PFSK-1 (cell line): ENCODE data around the gene EPHA6.

Source experiments
- FOXP2 ChIP-seq: optimal IDR thresholded peaks from 2 replicates; pipeline ENCODE3; 2011; ENCODE audit warnings: borderline replicate concordance, control low read depth, inconsistent platforms; ENCODE audit not compliant: insufficient read depth; ENCODE audit errors: extremely low read length, extremely low read depth
- POLR2AphosphoS5 ChIP-seq: IDR thresholded peaks from 2 replicates; pipeline ENCODE4 v1.6.1; 2012; ENCODE audit warnings: low read depth, mild to moderate bottlenecking, control low read depth, low read length, moderate library complexity
- SIN3A ChIP-seq: IDR thresholded peaks from 2 replicates; pipeline ENCODE4 v1.6.1; 2012; ENCODE audit warnings: mild to moderate bottlenecking, low read length, moderate library complexity, borderline replicate concordance; ENCODE audit not compliant: insufficient read depth
- TAF1 ChIP-seq: IDR thresholded peaks from 2 replicates; pipeline ENCODE4 v1.6.1; 2012; ENCODE audit warnings: low read length, control low read depth, borderline replicate concordance; ENCODE audit not compliant: insufficient read depth
- TF ChIP-seq, protein P1 (sequence below), 2 experiments: IDR thresholded peaks; 2 replicates each; pipeline versions ENCODE4 v1.6.1 to v1.8.0; 2011 to 2012; ENCODE audit warnings: low read depth in 2 of 2, low read length in 2 of 2, control low read depth in 1 of 2, inconsistent platforms in 1 of 2, mild to moderate bottlenecking in 1 of 2, moderate library complexity in 1 of 2; ENCODE audit not compliant: insufficient read depth in 1 of 2

The EPHA6 gene

DNA sequence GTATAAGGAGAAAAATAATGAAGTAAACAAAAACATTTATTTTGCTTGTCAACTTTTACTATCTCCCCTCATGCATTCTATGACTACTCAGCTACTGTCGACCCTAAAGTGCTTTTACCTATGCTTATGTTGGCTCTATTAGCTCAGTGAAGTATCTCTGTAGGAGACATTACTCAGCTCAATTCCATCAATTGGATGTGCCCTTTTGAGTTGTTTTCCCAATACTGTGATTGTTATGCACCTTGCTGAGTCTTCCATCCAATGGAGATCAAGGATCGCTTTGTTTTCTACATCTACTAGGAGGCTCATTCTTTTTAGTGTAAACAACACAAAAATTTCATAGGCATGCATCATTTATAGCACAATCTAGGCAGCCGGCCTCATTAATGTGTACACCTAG, 546.4 kb downstream of the EPHA6 start:
- no peak for TF ChIP-seq TAF1
- TF ChIP-seq, protein P1, sequence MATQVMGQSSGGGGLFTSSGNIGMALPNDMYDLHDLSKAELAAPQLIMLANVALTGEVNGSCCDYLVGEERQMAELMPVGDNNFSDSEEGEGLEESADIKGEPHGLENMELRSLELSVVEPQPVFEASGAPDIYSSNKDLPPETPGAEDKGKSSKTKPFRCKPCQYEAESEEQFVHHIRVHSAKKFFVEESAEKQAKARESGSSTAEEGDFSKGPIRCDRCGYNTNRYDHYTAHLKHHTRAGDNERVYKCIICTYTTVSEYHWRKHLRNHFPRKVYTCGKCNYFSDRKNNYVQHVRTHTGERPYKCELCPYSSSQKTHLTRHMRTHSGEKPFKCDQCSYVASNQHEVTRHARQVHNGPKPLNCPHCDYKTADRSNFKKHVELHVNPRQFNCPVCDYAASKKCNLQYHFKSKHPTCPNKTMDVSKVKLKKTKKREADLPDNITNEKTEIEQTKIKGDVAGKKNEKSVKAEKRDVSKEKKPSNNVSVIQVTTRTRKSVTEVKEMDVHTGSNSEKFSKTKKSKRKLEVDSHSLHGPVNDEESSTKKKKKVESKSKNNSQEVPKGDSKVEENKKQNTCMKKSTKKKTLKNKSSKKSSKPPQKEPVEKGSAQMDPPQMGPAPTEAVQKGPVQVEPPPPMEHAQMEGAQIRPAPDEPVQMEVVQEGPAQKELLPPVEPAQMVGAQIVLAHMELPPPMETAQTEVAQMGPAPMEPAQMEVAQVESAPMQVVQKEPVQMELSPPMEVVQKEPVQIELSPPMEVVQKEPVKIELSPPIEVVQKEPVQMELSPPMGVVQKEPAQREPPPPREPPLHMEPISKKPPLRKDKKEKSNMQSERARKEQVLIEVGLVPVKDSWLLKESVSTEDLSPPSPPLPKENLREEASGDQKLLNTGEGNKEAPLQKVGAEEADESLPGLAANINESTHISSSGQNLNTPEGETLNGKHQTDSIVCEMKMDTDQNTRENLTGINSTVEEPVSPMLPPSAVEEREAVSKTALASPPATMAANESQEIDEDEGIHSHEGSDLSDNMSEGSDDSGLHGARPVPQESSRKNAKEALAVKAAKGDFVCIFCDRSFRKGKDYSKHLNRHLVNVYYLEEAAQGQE (IDR thresholded peaks at IDR 0.05; ENCODE audit: insufficient read depth in 1 of 2, low read depth in 2 of 2, low read length in 2 of 2): no peak
- no peak for TF ChIP-seq FOXP2
- no peak for TF ChIP-seq POLR2AphosphoS5
- TF ChIP-seq SIN3A: no peak

DNA sequence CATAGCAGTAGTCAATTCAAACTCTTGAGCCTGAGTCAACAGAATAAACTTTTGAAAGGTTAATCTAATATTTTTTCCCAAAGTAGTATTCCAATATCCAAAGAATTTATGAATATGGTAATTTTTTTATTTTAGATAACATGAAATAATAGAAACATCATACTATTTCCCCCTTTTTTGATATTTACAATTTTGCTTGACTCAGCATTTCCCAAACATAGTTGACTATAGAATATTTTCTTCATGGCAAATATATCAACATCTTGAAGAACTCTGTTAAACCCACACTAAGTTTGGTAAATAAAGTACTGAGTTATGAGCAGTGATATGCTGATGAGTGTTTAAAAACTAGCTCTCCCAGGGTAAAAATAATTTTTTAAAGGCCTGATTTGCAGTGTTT, 570.2 kb downstream of the EPHA6 start:
- no peak for TF ChIP-seq FOXP2
- no peak for TF ChIP-seq POLR2AphosphoS5
- no peak for TF ChIP-seq TAF1
- TF ChIP-seq, protein P1 (IDR thresholded peaks at IDR 0.05; ENCODE audit: insufficient read depth in 1 of 2, low read depth in 2 of 2, low read length in 2 of 2): no peak
- no peak for TF ChIP-seq SIN3A

DNA sequence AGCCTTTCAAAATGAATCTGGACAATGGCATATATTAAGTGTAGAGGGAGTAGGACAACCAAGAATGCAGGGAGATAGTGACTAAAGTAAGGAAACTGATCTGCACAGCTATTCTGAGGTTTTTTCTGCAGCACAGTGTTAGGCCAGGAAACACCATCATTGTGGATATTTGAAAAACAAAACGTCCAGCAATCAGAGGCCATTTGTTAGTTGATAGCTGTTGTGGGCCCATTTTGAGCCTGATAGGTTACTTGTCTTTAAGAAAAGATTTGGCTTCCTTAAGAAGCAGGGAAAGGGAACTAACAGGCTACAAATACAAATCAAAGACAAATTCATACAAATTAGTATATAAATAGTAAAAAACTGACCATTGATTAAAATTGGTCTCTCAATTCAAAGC, 574.4 kb downstream of the EPHA6 start:
- TF ChIP-seq TAF1: no peak
- TF ChIP-seq, protein P1 (IDR thresholded peaks at IDR 0.05; ENCODE audit: insufficient read depth in 1 of 2, low read depth in 2 of 2, low read length in 2 of 2): no peak
- TF ChIP-seq FOXP2: no peak
- no peak for TF ChIP-seq SIN3A
- TF ChIP-seq POLR2AphosphoS5: no peak

DNA sequence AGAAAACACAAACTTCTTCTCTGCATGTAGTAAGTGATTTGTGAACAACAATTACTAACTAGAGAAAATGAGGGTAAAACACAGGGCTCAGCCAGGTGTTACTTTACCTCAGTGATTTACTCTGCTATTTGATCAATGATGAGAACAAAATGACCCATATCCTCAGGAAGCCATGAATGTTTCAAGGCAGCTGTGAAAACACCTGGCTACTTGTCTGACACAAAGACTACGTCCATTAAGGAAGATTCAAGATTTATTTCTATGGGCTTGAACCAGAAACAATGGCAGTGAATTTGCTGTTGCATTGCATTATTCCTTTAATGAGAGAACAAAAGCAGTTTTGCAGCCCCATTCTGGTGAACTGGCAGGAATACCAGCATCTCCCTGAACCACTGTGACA, 575.5 kb downstream of the EPHA6 start:
- TF ChIP-seq FOXP2 (no peak), TAF1 (no peak), SIN3A (no peak), POLR2AphosphoS5 (no peak)
- TF ChIP-seq, protein P1 (IDR thresholded peaks at IDR 0.05; ENCODE audit: insufficient read depth in 1 of 2, low read depth in 2 of 2, low read length in 2 of 2): no peak

- TF ChIP-seq SIN3A: no peak
- TF ChIP-seq, protein P1 (IDR thresholded peaks at IDR 0.05; ENCODE audit: insufficient read depth in 1 of 2, low read depth in 2 of 2, low read length in 2 of 2): no peak
- TF ChIP-seq FOXP2: no peak
- TF ChIP-seq TAF1: no peak
- no peak for TF ChIP-seq POLR2AphosphoS5
Measured at GRCh38 chr3:97391167-97391566, 576.8 kb downstream of the EPHA6 start.
